Measurements from ENCODE around the gene KIF16B.
"Not testable (repeated sequence)": the region's sequence is repeated elsewhere in the genome, so short reads cannot be mapped to it uniquely, and the experiment has no call there.

KIF16B gene

GRCh38 chr20:16474363-16474762 lies 98.9 kb downstream of the KIF16B start:
- no peak for DNase-seq (ENCODE audit: low spot score)

- no peak for DNase-seq (ENCODE audit: low spot score)
Measured at GRCh38 chr20:16472045-16472872, 101.0 kb downstream of the KIF16B start.

GRCh38 chr20:16469395-16469905 lies 103.8 kb downstream of the KIF16B start:
- DNase-seq (ENCODE audit: low spot score) = no peak

- no peak for DNase-seq (ENCODE audit: low spot score)
Measured at GRCh38 chr20:16462711-16463110, 110.5 kb downstream of the KIF16B start.

GRCh38 chr20:16459019-16459700 lies 114.1 kb downstream of the KIF16B start:
- no peak for DNase-seq (ENCODE audit: low spot score)

- DNase-seq (ENCODE audit: low spot score) = no peak
Measured at GRCh38 chr20:16457514-16457913, 115.7 kb downstream of the KIF16B start.

- no peak for DNase-seq (ENCODE audit: low spot score)
Measured at GRCh38 chr20:16455324-16455723, 117.9 kb downstream of the KIF16B start.

GRCh38 chr20:16451982-16452381 lies 121.3 kb downstream of the KIF16B start:
- DNase-seq (ENCODE audit: low spot score) = no peak

GRCh38 chr20:16451001-16451400 lies 122.2 kb downstream of the KIF16B start:
- DNase-seq (ENCODE audit: low spot score) = no peak

- no peak for DNase-seq (ENCODE audit: low spot score)
Measured at GRCh38 chr20:16446991-16447390, 126.3 kb downstream of the KIF16B start.

- no peak for DNase-seq (ENCODE audit: low spot score)
Measured at GRCh38 chr20:16446246-16446645, 127.0 kb downstream of the KIF16B start.

GRCh38 chr20:16445482-16445881 lies 127.8 kb downstream of the KIF16B start:
- DNase-seq (ENCODE audit: low spot score) = no peak

GRCh38 chr20:16444057-16444777 lies 129.0 kb downstream of the KIF16B start:
- no peak for DNase-seq (ENCODE audit: low spot score)

GRCh38 chr20:16441546-16442164 lies 131.6 kb downstream of the KIF16B start:
- DNase-seq (ENCODE audit: low spot score) = no peak

GRCh38 chr20:16440686-16441085 lies 132.6 kb downstream of the KIF16B start:
- DNase-seq (ENCODE audit: low spot score) = no peak

GRCh38 chr20:16439540-16439939 lies 133.7 kb downstream of the KIF16B start:
- DNase-seq (ENCODE audit: low spot score) = not testable (repeated sequence)

GRCh38 chr20:16438100-16438499 lies 135.1 kb downstream of the KIF16B start:
- DNase-seq (ENCODE audit: low spot score) = no peak

GRCh38 chr20:16437387-16437996 lies 135.8 kb downstream of the KIF16B start:
- no peak for DNase-seq (ENCODE audit: low spot score)

GRCh38 chr20:16434062-16434664 lies 139.1 kb downstream of the KIF16B start:
- DNase-seq (ENCODE audit: low spot score) = peak; percentile 68

GRCh38 chr20:16433293-16433580 lies 140.0 kb downstream of the KIF16B start:
- DNase-seq (ENCODE audit: low spot score) = no peak

Data from left forelimb (tissue), 1 donor.